GM23338 (cell line): Measurements from ENCODE around the gene DACH1. TPM values are rescaled to one million over a fixed set of nuclear protein-coding genes. Genes with fewer than 3 reads are reported as not detected.

Experiments used
- ATAC-seq: fragments of 200-7000 bp; cut with Tn5 transposase; 3 replicates; pipeline ENCODE4 v1.9.1; 2020
- DNase-seq: peaks from one replicate; pipeline ENCODE4 v3.0.0-alpha.2; 2015; ENCODE audit warnings: low spot score
- H2AFZ ChIP-seq: fragments of 200-600 bp; sonication (generic); 2 replicates; pipeline ENCODE4 v1.8.0; 2016; ENCODE audit warnings: antibody characterized with exemption, mild to moderate bottlenecking, moderate library complexity
- H3F3A ChIP-seq: fragments of 200-600 bp; sonication (generic); replicated peaks from 2 replicates; pipeline ENCODE4 v1.8.0; 2017; ENCODE audit warnings: antibody characterized with exemption, mixed run types, low read depth
- H3K27ac ChIP-seq: fragments of 200-600 bp; sonication (generic); 2 replicates; pipeline ENCODE4 v1.6.1; 2016; ENCODE audit warnings: low read depth
- H3K27me3 ChIP-seq: fragments of 200-600 bp; sonication (generic); 2 replicates; pipeline ENCODE4 v1.8.0; 2016; ENCODE audit warnings: mild to moderate bottlenecking, mixed run types, moderate library complexity; ENCODE audit not compliant: insufficient read depth
- H3K36me3 ChIP-seq: fragments of 200-600 bp; sonication (generic); 2 replicates; pipeline ENCODE4 v1.8.0; 2016; ENCODE audit warnings: mild to moderate bottlenecking; ENCODE audit not compliant: insufficient read depth
- H3K4me1 ChIP-seq: fragments of 200-600 bp; sonication (generic); 2 replicates; pipeline ENCODE4 v1.8.0; 2016; ENCODE audit warnings: mild to moderate bottlenecking, moderate library complexity; ENCODE audit not compliant: insufficient read depth
- H3K4me2 ChIP-seq: fragments of 200-600 bp; sonication (generic); 2 replicates; pipeline ENCODE4 v1.7.1; 2017; ENCODE audit warnings: mixed run types
- H3K4me3 ChIP-seq: fragments of 200-600 bp; sonication (generic); 2 replicates; pipeline ENCODE4 v1.6.1; 2016; ENCODE audit warnings: mixed run types
- H3K79me2 ChIP-seq: fragments of 200-600 bp; sonication (generic); replicated peaks from 2 replicates; pipeline ENCODE4 v1.8.0; 2017; ENCODE audit warnings: mild to moderate bottlenecking; ENCODE audit not compliant: insufficient read depth
- H3K9me2 ChIP-seq: fragments of 200-600 bp; sonication (generic); 2 replicates; pipeline ENCODE4 v1.8.0; 2017; ENCODE audit not compliant: insufficient read depth
- H4K20me1 ChIP-seq: fragments of 200-600 bp; sonication (generic); replicated peaks from 2 replicates; pipeline ENCODE4 v1.8.0; 2017; ENCODE audit warnings: mild to moderate bottlenecking; ENCODE audit not compliant: insufficient read depth
- H3K27ac Mint-ChIP-seq: 2 replicates; pipeline ENCODE4 v1.8.0; 2020; ENCODE audit warnings: inconsistent platforms, mild to moderate bottlenecking, moderate library complexity, mixed read lengths
- H3K27me3 Mint-ChIP-seq: 3 replicates; pipeline ENCODE4 v1.8.0; 2022; ENCODE audit warnings: low read depth, mild to moderate bottlenecking, moderate library complexity, mixed read lengths, inconsistent platforms; ENCODE audit not compliant: insufficient read depth, poor library complexity
- H3K36me3 Mint-ChIP-seq: 3 replicates; pipeline ENCODE4 v1.8.0; 2021; ENCODE audit warnings: low read depth, mild to moderate bottlenecking, inconsistent platforms, moderate library complexity, mixed read lengths
- H3K4me1 Mint-ChIP-seq: 3 replicates; pipeline ENCODE4 v1.8.0; 2020; ENCODE audit warnings: mild to moderate bottlenecking, inconsistent platforms, mixed read lengths
- H3K4me3 Mint-ChIP-seq: 3 replicates; pipeline ENCODE4 v1.8.0; 2021; ENCODE audit warnings: moderate library complexity, mild to moderate bottlenecking, inconsistent platforms, mixed read lengths
- H3K9me3 Mint-ChIP-seq: 3 replicates; pipeline ENCODE4 v1.8.0; 2020; ENCODE audit warnings: moderate library complexity, mild to moderate bottlenecking, inconsistent platforms, mixed read lengths
- CREB1 ChIP-seq: fragments of 250-450 bp; sonication (Bioruptor Pico); IDR thresholded peaks from 2 replicates; pipeline ENCODE4 v1.5.0; 2020; ENCODE audit warnings: low read depth, mild to moderate bottlenecking, moderate library complexity
- EZH2 ChIP-seq: fragments of 200-600 bp; sonication (generic); IDR thresholded peaks from one replicate; pipeline ENCODE4 v1.8.0; 2017; ENCODE audit warnings: antibody characterized with exemption, mild to moderate bottlenecking, low read depth; ENCODE audit not compliant: unreplicated experiment
- EZH2phosphoT487 ChIP-seq: fragments of 200-600 bp; sonication (generic); IDR thresholded peaks from one replicate; pipeline ENCODE4 v1.8.1; 2018; ENCODE audit warnings: antibody characterized with exemption; ENCODE audit not compliant: unreplicated experiment
- JUNB ChIP-seq: IDR thresholded peaks from one replicate; pipeline ENCODE4 v1.6.1; 2016; ENCODE audit warnings: antibody characterized with exemption; ENCODE audit not compliant: unreplicated experiment
- NANOG ChIP-seq: IDR thresholded peaks from 2 replicates; pipeline ENCODE4 v1.6.1; 2016; ENCODE audit warnings: antibody characterized with exemption, borderline replicate concordance
- POLR2AphosphoS5 ChIP-seq: IDR thresholded peaks from 2 replicates; pipeline ENCODE4 v1.6.1; 2016; ENCODE audit warnings: antibody characterized with exemption, low read depth
- STAT1 ChIP-seq: IDR thresholded peaks from one replicate; pipeline ENCODE4 v1.6.1; 2016; ENCODE audit warnings: antibody characterized with exemption; ENCODE audit not compliant: unreplicated experiment
- ZNF114 ChIP-seq: fragments of 250-450 bp; sonication (Bioruptor Pico); IDR thresholded peaks from 2 replicates; pipeline ENCODE4 v1.5.0; 2020; ENCODE audit warnings: mild to moderate bottlenecking, moderate library complexity
- ZNF331 ChIP-seq: fragments of 250-450 bp; sonication (Bioruptor Pico); IDR thresholded peaks from 2 replicates; pipeline ENCODE4 v1.5.0; 2020; ENCODE audit warnings: low read depth, mild to moderate bottlenecking, moderate library complexity
- polyA plus RNA-seq: library from polyadenylated mRNA; unstranded; fragments of >200 nt; fragmentation: Nextera tagmentation; extraction: Ambion mirVana; gene quantifications from 2 replicates; pipeline ENCODE4 v1.2.1, GENCODE V29; 2016
- total RNA-seq: library from RNA; depleted of rRNA; stranded (reverse); fragments of >200 nt; shearing (Covaris generic); gene quantifications from 2 replicates; pipeline ENCODE4 v1.2.3, GENCODE V29; 2014
- TF ChIP-seq, protein P1 (sequence below), 2 experiments: fragments of 200-600 bp in 1 of 2; sonication (generic) in 1 of 2; conservative IDR thresholded peaks; 2 replicates each; pipeline versions ENCODE4 v1.5.1 to v1.6.1; 2016 to 2017; ENCODE audit warnings: antibody characterized with exemption in 2 of 2, low read depth in 2 of 2, mild to moderate bottlenecking in 2 of 2, moderate library complexity in 1 of 2
- TF ChIP-seq, protein P2 (sequence below): IDR thresholded peaks from 2 replicates; pipeline ENCODE4 v1.6.1; 2016; ENCODE audit warnings: antibody characterized with exemption
- TF ChIP-seq, protein P3 (sequence below): IDR thresholded peaks from one replicate; pipeline ENCODE4 v1.6.1; 2018; ENCODE audit warnings: antibody characterized with exemption; ENCODE audit not compliant: unreplicated experiment

DACH1 gene
- total and polyA plus RNA-seq, 2 experiments from 2014 or later = 0.45 to 0.57 TPM

DNA sequence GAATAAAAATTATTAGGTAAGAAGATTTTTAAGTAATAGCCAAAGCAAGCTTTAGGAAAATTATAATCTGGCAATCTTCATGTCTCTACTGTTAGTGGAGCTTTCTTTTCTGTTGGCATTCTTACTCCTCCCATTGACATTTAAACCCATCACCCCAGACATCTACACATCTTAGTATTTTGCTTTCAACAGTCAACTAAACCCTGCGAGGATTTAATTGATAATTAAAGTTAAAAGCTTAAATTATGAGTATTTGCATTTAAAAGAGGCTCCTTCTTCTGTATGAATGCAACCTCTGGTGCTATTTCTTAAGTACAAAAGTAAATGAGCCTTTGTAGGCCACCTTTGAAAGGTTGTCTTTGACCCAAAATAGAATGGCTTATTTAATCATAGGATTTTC, 148.1 kb downstream of the DACH1 start (continued):
- TF ChIP-seq ZNF331 (CRISPR knock-in tag) (no peak), NANOG (no peak), JUNB (no peak)
- TF ChIP-seq, protein P1, sequence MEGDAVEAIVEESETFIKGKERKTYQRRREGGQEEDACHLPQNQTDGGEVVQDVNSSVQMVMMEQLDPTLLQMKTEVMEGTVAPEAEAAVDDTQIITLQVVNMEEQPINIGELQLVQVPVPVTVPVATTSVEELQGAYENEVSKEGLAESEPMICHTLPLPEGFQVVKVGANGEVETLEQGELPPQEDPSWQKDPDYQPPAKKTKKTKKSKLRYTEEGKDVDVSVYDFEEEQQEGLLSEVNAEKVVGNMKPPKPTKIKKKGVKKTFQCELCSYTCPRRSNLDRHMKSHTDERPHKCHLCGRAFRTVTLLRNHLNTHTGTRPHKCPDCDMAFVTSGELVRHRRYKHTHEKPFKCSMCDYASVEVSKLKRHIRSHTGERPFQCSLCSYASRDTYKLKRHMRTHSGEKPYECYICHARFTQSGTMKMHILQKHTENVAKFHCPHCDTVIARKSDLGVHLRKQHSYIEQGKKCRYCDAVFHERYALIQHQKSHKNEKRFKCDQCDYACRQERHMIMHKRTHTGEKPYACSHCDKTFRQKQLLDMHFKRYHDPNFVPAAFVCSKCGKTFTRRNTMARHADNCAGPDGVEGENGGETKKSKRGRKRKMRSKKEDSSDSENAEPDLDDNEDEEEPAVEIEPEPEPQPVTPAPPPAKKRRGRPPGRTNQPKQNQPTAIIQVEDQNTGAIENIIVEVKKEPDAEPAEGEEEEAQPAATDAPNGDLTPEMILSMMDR (conservative IDR thresholded peaks at IDR 0.05; ENCODE audit: low read depth in 2 of 2) = no peak
- TF ChIP-seq, protein P2, sequence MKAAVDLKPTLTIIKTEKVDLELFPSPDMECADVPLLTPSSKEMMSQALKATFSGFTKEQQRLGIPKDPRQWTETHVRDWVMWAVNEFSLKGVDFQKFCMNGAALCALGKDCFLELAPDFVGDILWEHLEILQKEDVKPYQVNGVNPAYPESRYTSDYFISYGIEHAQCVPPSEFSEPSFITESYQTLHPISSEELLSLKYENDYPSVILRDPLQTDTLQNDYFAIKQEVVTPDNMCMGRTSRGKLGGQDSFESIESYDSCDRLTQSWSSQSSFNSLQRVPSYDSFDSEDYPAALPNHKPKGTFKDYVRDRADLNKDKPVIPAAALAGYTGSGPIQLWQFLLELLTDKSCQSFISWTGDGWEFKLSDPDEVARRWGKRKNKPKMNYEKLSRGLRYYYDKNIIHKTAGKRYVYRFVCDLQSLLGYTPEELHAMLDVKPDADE = no peak

DNA sequence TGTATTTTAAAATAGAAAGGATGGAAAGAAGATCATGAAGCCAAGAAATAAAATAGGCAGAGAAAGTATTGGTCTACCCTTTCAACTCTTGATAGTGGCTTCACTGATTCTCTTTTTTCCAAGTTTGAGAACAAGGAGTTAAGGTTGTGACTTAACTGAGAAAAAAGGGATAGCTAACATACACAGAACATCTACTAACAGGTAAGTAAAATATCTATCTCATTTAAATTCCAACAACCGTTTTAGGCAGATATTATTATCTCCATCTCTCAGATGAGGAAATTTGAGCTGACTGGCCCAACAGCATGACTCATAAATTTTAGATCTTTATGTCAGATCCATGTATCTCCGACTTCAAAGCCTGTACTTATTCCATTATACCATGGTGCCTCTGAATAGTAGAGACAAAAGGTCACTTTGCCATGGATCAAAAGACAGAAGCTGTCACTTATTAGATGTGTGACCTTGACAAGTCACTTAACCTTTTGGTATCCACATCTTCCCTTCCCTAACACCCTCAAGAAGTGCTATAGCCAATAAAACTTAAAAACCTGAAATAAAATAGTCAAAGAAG, 152.1 kb downstream of the DACH1 start:
- Histone ChIP-seq H3K4me1 (peaks cover 11% of the 10 kb centered on the region; the same call in 1 of the 2 replicates), H3K4me3 (no peak overlapping the region), H3K27me3 (no peaks in the 10 kb centered on the region), H3K4me2 (no peak overlapping the region), H3K9me2 (no peaks in the 10 kb centered on the region), H3K79me2 (no peaks in the 10 kb centered on the region), H2AFZ (no peak overlapping the region), H3K27ac (no peak overlapping the region), H3F3A (no peaks in the 10 kb centered on the region), H4K20me1 (no peaks in the 10 kb centered on the region), H3K36me3 (no peaks in the 10 kb centered on the region)
- ATAC-seq (no peak), DNase-seq (no peak)
- peaks cover 12% of the 10 kb centered on the region; the same call in 2 of the 3 replicates for H3K4me1 Mint-ChIP-seq
- H3K36me3 Mint-ChIP-seq = no peaks in the 10 kb centered on the region
- H3K27ac Mint-ChIP-seq = no peak overlapping the region
- peaks cover 2% of the 10 kb centered on the region for H3K27me3 Mint-ChIP-seq
- H3K9me3 Mint-ChIP-seq = no peaks in the 10 kb centered on the region
- no peak overlapping the region for H3K4me3 Mint-ChIP-seq
- TF ChIP-seq STAT1 = no peak
- TF ChIP-seq NANOG = no peak
- TF ChIP-seq POLR2AphosphoS5 = no peak
- TF ChIP-seq, protein P3, sequence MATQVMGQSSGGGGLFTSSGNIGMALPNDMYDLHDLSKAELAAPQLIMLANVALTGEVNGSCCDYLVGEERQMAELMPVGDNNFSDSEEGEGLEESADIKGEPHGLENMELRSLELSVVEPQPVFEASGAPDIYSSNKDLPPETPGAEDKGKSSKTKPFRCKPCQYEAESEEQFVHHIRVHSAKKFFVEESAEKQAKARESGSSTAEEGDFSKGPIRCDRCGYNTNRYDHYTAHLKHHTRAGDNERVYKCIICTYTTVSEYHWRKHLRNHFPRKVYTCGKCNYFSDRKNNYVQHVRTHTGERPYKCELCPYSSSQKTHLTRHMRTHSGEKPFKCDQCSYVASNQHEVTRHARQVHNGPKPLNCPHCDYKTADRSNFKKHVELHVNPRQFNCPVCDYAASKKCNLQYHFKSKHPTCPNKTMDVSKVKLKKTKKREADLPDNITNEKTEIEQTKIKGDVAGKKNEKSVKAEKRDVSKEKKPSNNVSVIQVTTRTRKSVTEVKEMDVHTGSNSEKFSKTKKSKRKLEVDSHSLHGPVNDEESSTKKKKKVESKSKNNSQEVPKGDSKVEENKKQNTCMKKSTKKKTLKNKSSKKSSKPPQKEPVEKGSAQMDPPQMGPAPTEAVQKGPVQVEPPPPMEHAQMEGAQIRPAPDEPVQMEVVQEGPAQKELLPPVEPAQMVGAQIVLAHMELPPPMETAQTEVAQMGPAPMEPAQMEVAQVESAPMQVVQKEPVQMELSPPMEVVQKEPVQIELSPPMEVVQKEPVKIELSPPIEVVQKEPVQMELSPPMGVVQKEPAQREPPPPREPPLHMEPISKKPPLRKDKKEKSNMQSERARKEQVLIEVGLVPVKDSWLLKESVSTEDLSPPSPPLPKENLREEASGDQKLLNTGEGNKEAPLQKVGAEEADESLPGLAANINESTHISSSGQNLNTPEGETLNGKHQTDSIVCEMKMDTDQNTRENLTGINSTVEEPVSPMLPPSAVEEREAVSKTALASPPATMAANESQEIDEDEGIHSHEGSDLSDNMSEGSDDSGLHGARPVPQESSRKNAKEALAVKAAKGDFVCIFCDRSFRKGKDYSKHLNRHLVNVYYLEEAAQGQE = no peak
- TF ChIP-seq ZNF331 (CRISPR knock-in tag) = no peak
- TF ChIP-seq, protein P1 (conservative IDR thresholded peaks at IDR 0.05; ENCODE audit: low read depth in 2 of 2) = no peak
- no peak for TF ChIP-seq ZNF114
- TF ChIP-seq EZH2phosphoT487 = no peak
- TF ChIP-seq EZH2 = no peak
- no peak for TF ChIP-seq CREB1 (CRISPR knock-in tag)
- TF ChIP-seq JUNB = no peak
